ENCODE results near the gene AJAP1.

AJAP1 gene

DNA sequence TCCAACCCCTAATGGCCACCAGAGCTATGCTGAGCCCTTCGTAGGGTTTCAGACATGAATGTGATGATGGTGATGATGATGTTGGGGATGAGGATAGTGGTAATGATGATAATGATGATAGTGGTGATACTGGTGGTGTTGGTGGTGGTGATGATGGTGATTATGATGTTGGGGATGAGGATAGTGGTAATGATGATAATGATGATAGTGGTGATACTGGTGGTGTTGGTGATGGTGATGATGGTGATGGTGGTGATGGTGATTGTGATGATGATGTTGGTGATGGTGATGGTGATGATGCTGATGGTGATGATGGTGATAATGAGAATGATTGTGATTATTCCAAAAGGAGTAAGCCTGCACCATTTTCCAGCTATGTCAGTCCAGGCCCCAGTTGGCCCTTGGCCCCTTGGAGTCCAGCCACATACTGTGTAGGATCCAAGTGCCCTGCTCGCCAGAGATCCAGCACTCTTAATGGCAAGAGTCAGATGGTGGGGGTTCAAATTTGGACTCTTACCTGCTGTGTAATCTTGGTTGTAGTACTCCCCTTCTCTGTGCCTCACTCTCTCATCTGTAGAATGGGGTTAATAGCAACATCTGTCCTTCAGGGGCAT is 28.3 kb downstream of the AJAP1 start:
- DNase-seq (ENCODE audit: low read depth) = no peak

DNA sequence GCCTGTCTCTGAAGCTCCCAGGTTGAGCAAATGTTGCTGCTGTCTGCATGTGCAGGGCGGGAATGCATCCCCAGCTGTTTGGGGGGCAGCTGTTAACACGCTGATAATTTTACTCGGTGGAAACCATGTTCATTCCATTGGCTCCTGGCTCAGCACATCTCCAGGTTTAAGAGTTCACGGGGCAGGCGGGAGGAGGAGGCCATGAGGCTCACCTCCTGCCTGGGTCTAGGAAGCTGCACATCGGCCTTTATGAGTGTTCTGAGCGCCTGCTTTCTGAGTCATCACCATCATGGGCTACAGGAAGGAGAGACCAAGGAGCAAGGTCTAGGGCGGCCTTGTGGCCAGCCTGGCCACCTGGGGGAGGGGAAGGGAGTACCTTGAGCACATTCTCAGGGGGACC is 29.7 kb downstream of the AJAP1 start:
- no peak for DNase-seq (ENCODE audit: low read depth)

- no peak for DNase-seq (ENCODE audit: low read depth)
These were observed 30.6 kb downstream of the AJAP1 start for GRCh38 chr1:4684864-4685522.

DNA sequence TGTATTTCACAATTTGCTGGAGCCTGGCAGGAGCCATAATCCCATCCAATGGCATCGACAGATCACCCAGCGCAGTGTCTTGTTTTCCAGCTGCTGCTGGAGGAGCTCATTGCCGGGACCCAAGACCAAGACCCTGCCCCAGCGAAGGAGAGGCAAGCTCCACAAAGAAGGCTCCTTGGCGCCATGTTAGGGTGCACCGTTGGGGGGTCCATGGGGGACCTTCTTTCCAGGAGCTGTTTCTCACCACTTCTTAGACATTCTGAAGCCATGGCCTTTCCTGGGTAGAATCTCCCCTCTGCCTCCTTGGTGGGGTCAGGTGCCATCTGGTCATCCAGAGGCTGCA is 31.1 kb downstream of the AJAP1 start:
- DNase-seq (ENCODE audit: low read depth) = no peak

DNA sequence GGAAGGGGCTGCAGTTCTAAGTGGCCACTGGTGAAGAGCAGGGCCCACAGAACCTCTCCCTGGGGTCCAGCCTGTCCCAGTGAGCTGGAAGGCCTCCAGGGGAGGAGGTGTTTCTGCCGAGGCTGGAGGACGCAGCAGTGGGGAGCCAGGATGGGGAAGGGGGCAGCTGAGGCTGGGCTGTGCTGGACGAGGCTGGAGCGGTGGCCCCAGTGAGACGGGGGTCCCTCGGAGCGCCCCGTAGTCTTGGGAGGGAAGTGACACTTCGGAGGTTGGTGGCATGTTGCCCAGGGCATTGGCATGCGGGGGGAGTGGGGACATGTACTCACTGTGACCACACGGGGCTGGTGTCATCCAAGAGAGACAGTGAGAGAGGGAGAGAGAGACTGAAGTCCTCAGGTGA is 33.5 kb downstream of the AJAP1 start:
- DNase-seq (ENCODE audit: low read depth) = no peak

DNA sequence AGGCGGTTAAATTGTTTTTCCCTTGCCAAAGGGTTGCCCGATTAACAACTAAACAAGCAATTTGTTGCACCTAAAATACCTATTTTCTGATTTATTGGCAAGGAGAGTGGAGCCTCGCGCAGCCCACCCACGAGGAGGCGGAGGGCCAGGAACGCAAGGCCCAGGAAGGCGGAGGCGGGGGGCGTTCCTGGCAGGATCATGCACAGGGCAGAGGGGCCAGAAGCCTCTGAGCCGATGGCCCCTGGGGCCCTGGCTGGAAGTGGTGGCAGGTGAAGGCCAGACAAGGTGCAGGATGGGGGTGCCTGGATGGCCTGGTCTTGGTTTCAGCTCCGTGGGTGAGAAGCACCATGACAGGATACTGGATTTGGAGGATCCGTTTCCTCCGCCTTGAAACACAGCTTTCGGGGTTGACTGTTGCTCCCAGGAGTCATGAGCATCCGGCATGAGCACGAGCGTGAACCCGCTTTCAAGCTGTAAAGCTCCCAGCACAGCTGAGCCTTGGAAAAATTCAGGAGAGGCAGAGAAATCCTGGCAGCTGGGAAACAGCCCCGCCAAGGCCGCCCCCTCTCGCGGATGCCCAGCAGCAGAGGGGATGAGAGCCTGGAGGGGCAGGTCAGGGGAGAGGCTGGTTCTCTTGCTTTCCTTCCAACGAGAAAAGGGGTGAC is 35.0 kb downstream of the AJAP1 start:
- no peak for DNase-seq (ENCODE audit: low read depth)

- no peak for DNase-seq (ENCODE audit: low read depth)
These were observed 35.7 kb downstream of the AJAP1 start for GRCh38 chr1:4689941-4690635.

DNA sequence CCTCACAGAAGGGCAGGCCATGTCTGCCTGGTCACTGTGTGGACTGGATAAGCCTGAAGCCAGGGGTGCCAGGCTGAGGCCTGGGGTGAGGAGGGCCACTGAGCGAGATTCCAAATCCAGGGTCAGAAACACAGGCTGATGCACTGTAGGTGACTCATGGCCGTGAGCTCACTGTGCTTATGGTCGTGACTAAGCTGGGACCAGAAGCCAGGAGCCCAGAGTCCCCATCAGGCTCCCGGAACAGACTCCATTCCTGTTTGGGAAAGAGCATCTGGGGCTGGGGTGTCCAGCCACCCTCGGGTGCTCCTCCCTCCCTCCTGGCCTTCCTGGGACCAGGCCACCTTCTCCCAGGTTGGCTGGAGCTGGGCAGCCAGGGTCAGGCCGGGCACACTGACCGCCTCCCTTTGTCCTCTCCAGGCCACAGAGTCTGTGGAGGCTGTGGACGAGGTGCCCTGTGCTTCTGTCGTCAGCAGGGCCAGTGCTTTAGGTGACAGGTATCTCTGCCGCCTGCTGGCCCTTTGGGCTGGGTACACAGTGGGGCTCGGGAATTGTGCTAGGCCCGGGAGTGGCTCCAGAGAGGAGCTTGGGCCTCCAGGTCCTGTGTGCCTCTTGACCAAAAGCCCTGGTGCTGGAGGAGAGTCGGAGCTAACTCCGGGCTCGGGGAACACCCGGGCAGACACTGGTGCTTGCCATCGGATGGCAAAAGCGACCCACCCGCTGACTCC is 36.7 kb downstream of the AJAP1 start:
- no peak for DNase-seq (ENCODE audit: low read depth)

- no peak for DNase-seq (ENCODE audit: low read depth)
These were observed 37.5 kb downstream of the AJAP1 start for GRCh38 chr1:4691766-4692405.

- DNase-seq (ENCODE audit: low read depth) = no peak
These were observed 38.0 kb downstream of the AJAP1 start for GRCh38 chr1:4692437-4692836.

DNA sequence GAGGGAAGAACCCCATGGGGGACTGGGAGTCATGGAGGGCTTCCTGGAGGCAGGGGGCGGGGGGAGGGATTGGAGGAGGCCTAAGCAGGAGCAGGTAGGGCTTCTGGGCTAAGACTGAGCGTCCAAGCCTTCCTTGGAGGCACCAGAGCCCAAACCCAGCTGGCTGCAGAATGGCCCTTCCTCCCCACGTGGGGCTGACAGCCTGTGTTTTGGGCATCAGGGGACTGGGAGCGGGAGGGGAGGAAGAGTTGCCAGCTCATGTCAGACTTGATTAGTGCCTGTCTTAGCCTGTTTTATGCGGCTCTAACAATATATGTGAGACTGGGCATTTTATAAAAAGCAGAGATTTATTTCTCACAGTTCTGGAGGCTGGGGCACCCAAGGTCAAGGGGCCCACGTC is 38.9 kb downstream of the AJAP1 start:
- no peak for DNase-seq (ENCODE audit: low read depth)

GRCh38 chr1:4693891-4694290 is 39.5 kb downstream of the AJAP1 start:
- no peak for DNase-seq (ENCODE audit: low read depth)

- no peak for DNase-seq (ENCODE audit: low read depth)
These were observed 40.1 kb downstream of the AJAP1 start for GRCh38 chr1:4694492-4694891.

GRCh38 chr1:4695241-4695640 is 40.8 kb downstream of the AJAP1 start:
- DNase-seq (ENCODE audit: low read depth) = no peak

- no peak for DNase-seq (ENCODE audit: low read depth)
These were observed 41.8 kb downstream of the AJAP1 start for GRCh38 chr1:4696161-4696745.

- DNase-seq (ENCODE audit: low read depth) = no peak
These were observed 42.3 kb downstream of the AJAP1 start for GRCh38 chr1:4696753-4697152.

DNA sequence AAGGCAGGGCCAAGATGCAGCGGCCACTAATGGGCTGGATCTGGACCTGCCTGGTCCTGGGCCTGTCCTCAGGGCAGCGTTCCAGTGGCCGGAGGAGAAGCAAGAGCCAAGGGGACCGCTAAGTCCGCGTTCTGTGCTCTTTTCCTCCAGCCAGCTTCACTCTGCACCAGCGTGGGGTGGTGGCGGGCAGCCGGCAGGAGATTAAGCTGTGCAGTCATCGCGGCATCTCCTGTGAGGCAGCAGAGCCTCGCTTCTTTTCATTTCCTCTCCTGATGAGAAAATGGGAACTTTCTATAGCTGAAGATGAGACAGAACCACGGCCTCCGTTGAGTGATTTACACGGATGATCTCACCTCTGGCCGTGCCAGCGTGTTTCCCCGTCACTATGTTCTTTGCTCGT is 43.4 kb downstream of the AJAP1 start:
- DNase-seq (ENCODE audit: low read depth) = no peak

- no peak for DNase-seq (ENCODE audit: low read depth)
These were observed 44.5 kb downstream of the AJAP1 start for GRCh38 chr1:4698911-4699310.

GRCh38 chr1:4699376-4700301 is 45.2 kb downstream of the AJAP1 start:
- DNase-seq (ENCODE audit: low read depth) = no peak

- DNase-seq (ENCODE audit: low read depth) = no peak
These were observed 46.4 kb downstream of the AJAP1 start for GRCh38 chr1:4700801-4701200.

Measured in T follicular helper cell (primary cell).